MG63 (cell line): ENCODE data around the gene MSI2. TPM values are rescaled to one million over a fixed set of nuclear protein-coding genes. Genes with fewer than 3 reads are reported as not detected.

Source experiments
- DNase-seq: peaks from one replicate; pipeline ENCODE4 v3.0.0-alpha.2; 2020
- H3K27me3 ChIP-seq: fragments of 250-450 bp; sonication (Bioruptor Pico); 2 replicates; pipeline ENCODE4 v1.5.1; 2020; ENCODE audit warnings: mild to moderate bottlenecking, moderate library complexity
- H3K36me3 ChIP-seq: fragments of 250-450 bp; sonication (Bioruptor Pico); 2 replicates; pipeline ENCODE4 v1.5.1; 2020; ENCODE audit warnings: mild to moderate bottlenecking, moderate library complexity
- H3K4me3 ChIP-seq: fragments of 250-450 bp; sonication (Bioruptor Pico); 2 replicates; pipeline ENCODE4 v1.5.1; 2020; ENCODE audit warnings: mild to moderate bottlenecking, moderate library complexity
- H3K9me3 ChIP-seq: fragments of 250-450 bp; sonication (Bioruptor Pico); 2 replicates; pipeline ENCODE4 v1.5.1; 2020; ENCODE audit warnings: mild to moderate bottlenecking, moderate library complexity
- total RNA-seq: library from RNA; depleted of rRNA; stranded (reverse); fragments of >200 nt; shearing (Covaris generic); gene quantifications from 2 replicates; pipeline ENCODE4 v1.2.3, GENCODE V29; 2014; ENCODE audit warnings: low replicate concordance

The MSI2 gene
- total RNA-seq, 1 experiment from 2014 or later, result 2.8 TPM

- no peak for DNase-seq
- peaks cover 3% of the 10 kb centered on the region for H3K9me3 ChIP-seq
- no peaks in the 10 kb centered on the region for H3K36me3 ChIP-seq
- H3K27me3 ChIP-seq, result no peaks in the 10 kb centered on the region
- no peak overlapping the region for H3K4me3 ChIP-seq
Measured at GRCh38 chr17:57622306-57622682, 366.0 kb downstream of the MSI2 start.

GRCh38 chr17:57622683-57623433, 366.5 kb downstream of the MSI2 start:
- Histone ChIP-seq H3K9me3 (no peaks in the 10 kb centered on the region), H3K36me3 (no peaks in the 10 kb centered on the region), H3K4me3 (no peak overlapping the region), H3K27me3 (no peaks in the 10 kb centered on the region)
- peak; percentile 70 for DNase-seq

- no peak for DNase-seq
- H3K36me3 ChIP-seq, result no peaks in the 10 kb centered on the region
- no peaks in the 10 kb centered on the region for H3K9me3 ChIP-seq
- no peaks in the 10 kb centered on the region for H3K27me3 ChIP-seq
- H3K4me3 ChIP-seq, result no peak overlapping the region
Measured at GRCh38 chr17:57623620-57624019, 367.3 kb downstream of the MSI2 start.

GRCh38 chr17:57624386-57624785, 368.1 kb downstream of the MSI2 start:
- Histone ChIP-seq H3K9me3 (no peaks in the 10 kb centered on the region), H3K4me3 (no peak overlapping the region), H3K27me3 (no peaks in the 10 kb centered on the region), H3K36me3 (no peaks in the 10 kb centered on the region)
- DNase-seq, result no peak

GRCh38 chr17:57625511-57625910, 369.2 kb downstream of the MSI2 start:
- Histone ChIP-seq H3K9me3 (no peaks in the 10 kb centered on the region), H3K4me3 (no peak overlapping the region), H3K27me3 (no peaks in the 10 kb centered on the region), H3K36me3 (no peaks in the 10 kb centered on the region)
- DNase-seq, result no peak

- DNase-seq, result no peak
- Histone ChIP-seq H3K9me3 (no peaks in the 10 kb centered on the region), H3K4me3 (no peak overlapping the region), H3K36me3 (no peaks in the 10 kb centered on the region), H3K27me3 (no peaks in the 10 kb centered on the region)
Measured at GRCh38 chr17:57625957-57626356, 369.6 kb downstream of the MSI2 start.

GRCh38 chr17:57626520-57627210, 370.3 kb downstream of the MSI2 start:
- Histone ChIP-seq H3K9me3 (no peaks in the 10 kb centered on the region), H3K27me3 (no peaks in the 10 kb centered on the region), H3K4me3 (no peak overlapping the region), H3K36me3 (no peaks in the 10 kb centered on the region)
- no peak for DNase-seq

GRCh38 chr17:57627591-57627990, 371.3 kb downstream of the MSI2 start:
- H3K9me3 ChIP-seq, result no peaks in the 10 kb centered on the region
- H3K36me3 ChIP-seq, result no peaks in the 10 kb centered on the region
- H3K4me3 ChIP-seq, result no peak overlapping the region
- no peaks in the 10 kb centered on the region for H3K27me3 ChIP-seq
- no peak for DNase-seq

GRCh38 chr17:57628421-57628820, 372.1 kb downstream of the MSI2 start:
- H3K4me3 ChIP-seq, result no peak overlapping the region
- no peaks in the 10 kb centered on the region for H3K36me3 ChIP-seq
- no peaks in the 10 kb centered on the region for H3K27me3 ChIP-seq
- no peaks in the 10 kb centered on the region for H3K9me3 ChIP-seq
- DNase-seq, result no peak

- no peaks in the 10 kb centered on the region for H3K9me3 ChIP-seq
- no peaks in the 10 kb centered on the region for H3K36me3 ChIP-seq
- no peaks in the 10 kb centered on the region for H3K27me3 ChIP-seq
- DNase-seq, result peak; percentile 18
- no peak overlapping the region for H3K4me3 ChIP-seq
Measured at GRCh38 chr17:57629470-57629869, 373.1 kb downstream of the MSI2 start.

GRCh38 chr17:57629886-57630285, 373.6 kb downstream of the MSI2 start:
- no peak for DNase-seq
- no peaks in the 10 kb centered on the region for H3K27me3 ChIP-seq
- H3K4me3 ChIP-seq, result no peak overlapping the region
- no peaks in the 10 kb centered on the region for H3K9me3 ChIP-seq
- no peaks in the 10 kb centered on the region for H3K36me3 ChIP-seq

GRCh38 chr17:57630736-57631135, 374.4 kb downstream of the MSI2 start:
- Histone ChIP-seq H3K4me3 (no peak overlapping the region), H3K9me3 (no peaks in the 10 kb centered on the region), H3K36me3 (no peaks in the 10 kb centered on the region), H3K27me3 (no peaks in the 10 kb centered on the region)
- no peak for DNase-seq

GRCh38 chr17:57631871-57632270, 375.5 kb downstream of the MSI2 start:
- H3K9me3 ChIP-seq, result no peaks in the 10 kb centered on the region
- no peak for DNase-seq
- H3K4me3 ChIP-seq, result no peak overlapping the region
- H3K36me3 ChIP-seq, result no peaks in the 10 kb centered on the region
- H3K27me3 ChIP-seq, result no peaks in the 10 kb centered on the region

GRCh38 chr17:57632294-57632693, 376.0 kb downstream of the MSI2 start:
- no peaks in the 10 kb centered on the region for H3K27me3 ChIP-seq
- H3K9me3 ChIP-seq, result no peaks in the 10 kb centered on the region
- no peak overlapping the region for H3K4me3 ChIP-seq

GRCh38 chr17:57633236-57633635, 376.9 kb downstream of the MSI2 start:
- Histone ChIP-seq H3K4me3 (no peak overlapping the region), H3K9me3 (no peaks in the 10 kb centered on the region), H3K36me3 (no peaks in the 10 kb centered on the region), H3K27me3 (no peaks in the 10 kb centered on the region)
- DNase-seq, result no peak

More at GRCh38 chr17:57632294-57632693, 376.0 kb downstream of the MSI2 start:
- no peak for DNase-seq
- no peaks in the 10 kb centered on the region for H3K36me3 ChIP-seq

- Histone ChIP-seq H3K9me3 (no peaks in the 10 kb centered on the region), H3K36me3 (no peaks in the 10 kb centered on the region), H3K27me3 (no peaks in the 10 kb centered on the region), H3K4me3 (no peak overlapping the region)
- peak; percentile 83 for DNase-seq
Measured at GRCh38 chr17:57634713-57635465, 378.6 kb downstream of the MSI2 start.

GRCh38 chr17:57636274-57636673, 380.0 kb downstream of the MSI2 start:
- no peak overlapping the region for H3K4me3 ChIP-seq
- H3K36me3 ChIP-seq, result no peaks in the 10 kb centered on the region
- no peaks in the 10 kb centered on the region for H3K9me3 ChIP-seq
- DNase-seq, result no peak
- no peaks in the 10 kb centered on the region for H3K27me3 ChIP-seq
